ENCODE results near the gene SLC2A13.

The SLC2A13 gene

GRCh38 chr12:39990122-39991101, 115.5 kb downstream of the SLC2A13 start:
- peak; percentile 37 for DNase-seq (ENCODE audit: low read depth)

GRCh38 chr12:39989501-39989900, 116.4 kb downstream of the SLC2A13 start:
- no peak for DNase-seq (ENCODE audit: low read depth)

- no peak for DNase-seq (ENCODE audit: low read depth)
Measured at GRCh38 chr12:39988574-39988973, 117.3 kb downstream of the SLC2A13 start.

- no peak for DNase-seq (ENCODE audit: low read depth)
Measured at GRCh38 chr12:39986674-39987073, 119.2 kb downstream of the SLC2A13 start.

GRCh38 chr12:39984670-39985069, 121.2 kb downstream of the SLC2A13 start:
- no peak for DNase-seq (ENCODE audit: low read depth)

GRCh38 chr12:39975374-39975918, 130.4 kb downstream of the SLC2A13 start:
- DNase-seq (ENCODE audit: low read depth) = no peak

- no peak for DNase-seq (ENCODE audit: low read depth)
Measured at GRCh38 chr12:39972119-39972518, 133.8 kb downstream of the SLC2A13 start.

- DNase-seq (ENCODE audit: low read depth) = no peak
Measured at GRCh38 chr12:39971348-39971747, 134.5 kb downstream of the SLC2A13 start.

- no peak for DNase-seq (ENCODE audit: low read depth)
Measured at GRCh38 chr12:39966721-39967120, 139.2 kb downstream of the SLC2A13 start.

- DNase-seq (ENCODE audit: low read depth) = no peak
Measured at GRCh38 chr12:39966256-39966655, 139.6 kb downstream of the SLC2A13 start.

GRCh38 chr12:39959467-39959866, 146.4 kb downstream of the SLC2A13 start:
- no peak for DNase-seq (ENCODE audit: low read depth)

GRCh38 chr12:39959031-39959430, 146.8 kb downstream of the SLC2A13 start:
- no peak for DNase-seq (ENCODE audit: low read depth)

- DNase-seq (ENCODE audit: low read depth) = no peak
Measured at GRCh38 chr12:39958377-39958776, 147.5 kb downstream of the SLC2A13 start.

GRCh38 chr12:39956725-39957124, 149.2 kb downstream of the SLC2A13 start:
- no peak for DNase-seq (ENCODE audit: low read depth)

- no peak for DNase-seq (ENCODE audit: low read depth)
Measured at GRCh38 chr12:39946361-39947280, 159.3 kb downstream of the SLC2A13 start.

GRCh38 chr12:39937119-39937518, 168.8 kb downstream of the SLC2A13 start:
- no peak for DNase-seq (ENCODE audit: low read depth)

GRCh38 chr12:39935839-39936238, 170.0 kb downstream of the SLC2A13 start:
- no peak for DNase-seq (ENCODE audit: low read depth)

GRCh38 chr12:39935275-39935674, 170.6 kb downstream of the SLC2A13 start:
- DNase-seq (ENCODE audit: low read depth) = no peak

GRCh38 chr12:39931857-39932256, 174.0 kb downstream of the SLC2A13 start:
- no peak for DNase-seq (ENCODE audit: low read depth)

- no peak for DNase-seq (ENCODE audit: low read depth)
Measured at GRCh38 chr12:39931231-39931630, 174.7 kb downstream of the SLC2A13 start.

- no peak for DNase-seq (ENCODE audit: low read depth)
Measured at GRCh38 chr12:39930101-39930500, 175.8 kb downstream of the SLC2A13 start.

- DNase-seq (ENCODE audit: low read depth) = no peak
Measured at GRCh38 chr12:39928181-39928899, 177.5 kb downstream of the SLC2A13 start.

All from activated T-helper 9 cell treated with anti-CD3 and anti-CD28 coated beads, Interleukin-2, amount 50 U/mL, for 16 hours (primary cell).